ENCODE data around the gene CHMP1A. TPM values are rescaled to one million over a fixed set of nuclear protein-coding genes. Genes with fewer than 3 reads are reported as not detected.

CHMP1A gene
- total RNA-seq, 1 experiment from 2014 or later, result 158 TPM

GRCh38 chr16:89599902-89600301 is 57.6 kb downstream of the CHMP1A start:
- DNase-seq (ENCODE audit: low read depth, low spot score), result no peak
- Histone ChIP-seq H3K9ac (ENCODE audit: low read length) (no peak overlapping the region), H3K27ac (ENCODE audit: low read depth, low read length) (no peak overlapping the region; the same call in 1 of the 2 replicates), H3K9me3 (ENCODE audit: control insufficient read depth in 1 of 2, insufficient read depth in 1 of 2, low read depth in 1 of 2, low read length in 2 of 2) (no peaks in the 10 kb centered on the region), H3K36me3 (ENCODE audit: control insufficient read depth in 1 of 2, insufficient read depth in 2 of 2, low read length in 2 of 2) (peaks cover 0 to 6% of the 10 kb centered on the region in 2 experiments; a peak in 1 of 4 replicates), H3K9me2 (ENCODE audit: insufficient read depth) (no peaks in the 10 kb centered on the region), H3K27me3 (ENCODE audit: insufficient read depth, low read length) (no peaks in the 10 kb centered on the region), H3K79me2 (ENCODE audit: insufficient read depth, low read length) (no peaks in the 10 kb centered on the region), H3K4me3 (replicated peaks in 1 of 2; ENCODE audit: low read depth in 1 of 2, low read length in 2 of 2) (no peak overlapping the region), H4K20me1 (ENCODE audit: insufficient read depth) (no peaks in the 10 kb centered on the region), H3K4me1 (ENCODE audit: control insufficient read depth in 1 of 2, insufficient read depth in 2 of 2, low read length in 2 of 2) (peaks cover 28 to 51% of the 10 kb centered on the region in 2 experiments), H2AFZ (ENCODE audit: low read depth, low read length, poor library complexity, severe bottlenecking) (no peak overlapping the region), H3K4me2 (ENCODE audit: low read length) (peak overlapping the region; percentile 43)
- POLR2A ChIA-PET, result interaction anchor here (0.6 kb wide), 1 partner anchor 11 kb away, joined by 3 read pairs; no protein-coding TSS in a partner anchor
- BruUV-seq (replicated peaks), result no TSS peak
- no peak for ATAC-seq
- intact Hi-C loops (cut with micrococcal nuclease), result loop anchor here (1.0 to 2.0 kb wide), 2 partner anchors 41 to 67 kb away; no protein-coding TSS in a partner anchor
- RAD21 ChIA-PET (ENCODE audit: low non-redundant PET in 1 of 2, low total read pairs in 2 of 2, uncharacterized antibody in 2 of 2, unreplicated experiment in 2 of 2), result interaction anchor here in 1 of 2 experiments (0.8 to 1.7 kb wide), 3 partner anchors 38 to 42 kb away, joined by 3 to 10 read pairs (median 3); no protein-coding TSS in a partner anchor
- CTCF ChIA-PET, result interaction anchor here (0.6 to 2.1 kb wide), 12 partner anchors 8 to 261 kb away, joined by 3 to 17 read pairs (median 4); partner anchors contain the start of gene CDK10
- TF ChIP-seq ZNF274 (IDR thresholded peaks at IDR 0.05; ENCODE audit: low read depth, low read length), result no peak
- TF ChIP-seq TCF7L2 (IDR thresholded peaks at IDR 0.05; ENCODE audit: borderline replicate concordance, extremely low read depth, insufficient read depth, insufficient read length), result no peak
- TF ChIP-seq ELF1 (IDR thresholded peaks at IDR 0.05; ENCODE audit: borderline replicate concordance, low read depth), result no peak
- TF ChIP-seq CEBPB (IDR thresholded peaks at IDR 0.05; ENCODE audit: low read depth), result no peak
- no peak for TF ChIP-seq CTCF (IDR thresholded peaks at IDR 0.05 in 2 of 3, conservative IDR thresholded peaks at IDR 0.05 in 1 of 3; ENCODE audit: borderline replicate concordance in 1 of 3, insufficient read depth in 1 of 3, low read depth in 2 of 3, low read length in 2 of 3)
- TF ChIP-seq SRF (IDR thresholded peaks at IDR 0.05; ENCODE audit: low read depth), result no peak
- no peak for TF ChIP-seq EZH2 (IDR thresholded peaks at IDR 0.05)
- TF ChIP-seq FOSL1 (IDR thresholded peaks at IDR 0.05; ENCODE audit: low read depth), result no peak
- no peak for TF ChIP-seq POLR2A (IDR thresholded peaks at IDR 0.05; ENCODE audit: borderline replicate concordance, extremely low read depth, insufficient read depth, insufficient read length)
- no peak for TF ChIP-seq MAX (IDR thresholded peaks at IDR 0.05)
- no peak for TF ChIP-seq ZFX (IDR thresholded peaks at IDR 0.05)
- no peak for TF ChIP-seq CBX3 (IDR thresholded peaks at IDR 0.05; ENCODE audit: low read depth)
- TF ChIP-seq REST (IDR thresholded peaks at IDR 0.05; ENCODE audit: low read depth), result no peak
- TF ChIP-seq POLR2AphosphoS5 (IDR thresholded peaks at IDR 0.05; ENCODE audit: low read depth, low read length), result no peak
- TF ChIP-seq SIN3A (IDR thresholded peaks at IDR 0.05; ENCODE audit: low read depth), result no peak
- no peak for TF ChIP-seq EZH2phosphoT487 (IDR thresholded peaks at IDR 0.05; ENCODE audit: borderline replicate concordance)
- no peak for TF ChIP-seq JUND (IDR thresholded peaks at IDR 0.05)
- no peak for TF ChIP-seq YY1 (IDR thresholded peaks at IDR 0.05; ENCODE audit: extremely low read depth, insufficient replicate concordance, low read depth, low read length)
- TF ChIP-seq ATF3 (IDR thresholded peaks at IDR 0.05), result no peak

Data from HCT116 (cell line).